ENCODE measurements around the gene SF3A1. TPM values are rescaled to one million over a fixed set of nuclear protein-coding genes. Genes with fewer than 3 reads are reported as not detected.

SF3A1 gene
- total and polyA plus RNA-seq, 2 of the 13 experiments (the other 11 are each of a cell fraction or from before 2014, with no cell fraction given): 10.0 to 22.0 TPM

DNA sequence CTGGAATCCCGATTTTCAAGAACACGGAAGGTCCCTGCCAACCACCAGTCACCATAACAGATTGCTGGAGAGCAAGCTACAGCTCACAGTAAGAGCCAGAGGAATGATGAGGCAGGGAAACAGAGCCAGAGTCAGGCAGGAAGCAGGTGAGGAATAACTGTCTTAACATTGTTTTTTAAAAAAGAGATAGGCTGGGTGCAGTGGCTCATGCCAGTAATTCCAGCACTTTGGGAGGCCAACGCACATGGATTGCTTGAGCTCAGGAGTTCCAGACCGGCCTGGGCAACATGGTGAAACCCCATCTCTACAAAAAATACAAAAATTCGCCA, 53.9 kb downstream of the SF3A1 start:
- Histone ChIP-seq H3K27me3 (ENCODE audit: control insufficient read depth in 1 of 2, insufficient read depth in 2 of 2, low read length in 2 of 2) (no peaks in the 10 kb centered on the region), H3K79me2 (ENCODE audit: insufficient read depth, low read length) (no peaks in the 10 kb centered on the region), H3K27ac (ENCODE audit: extremely low read length, insufficient read depth, low read length) (no peak overlapping the region), H3K9ac (ENCODE audit: insufficient read depth, low read depth, low read length) (no peak overlapping the region), H3K36me3 (replicated peaks in 1 of 2; ENCODE audit: control insufficient read depth in 1 of 2, insufficient read depth in 2 of 2, low read length in 2 of 2) (peaks cover 6 to 9% of the 10 kb centered on the region in 2 experiments; a peak in 3 of 5 replicates), H3K4me3 (replicated peaks in 1 of 3; ENCODE audit: insufficient read depth in 1 of 3, low read depth in 2 of 3, low read length in 3 of 3) (no peak overlapping the region), H2AFZ (ENCODE audit: low read length) (no peak overlapping the region), H4K20me1 (ENCODE audit: insufficient read depth, low read length) (no peaks in the 10 kb centered on the region), H3K4me2 (ENCODE audit: low read depth, low read length) (no peak overlapping the region), H3K4me1 (ENCODE audit: insufficient read depth, low read length) (peaks cover 5% of the 10 kb centered on the region; the same call in 1 of the 2 replicates), H3K9me3 (ENCODE audit: low read length) (no peaks in the 10 kb centered on the region)
- WGBS (ENCODE audit: low lambda C conversion rate): 91% methylated on average over 5 of the region's 5 CpGs
- FAIRE-seq: no peak
- ATAC-seq: no peak
- DNase-seq (ENCODE audit: low spot score): no peak
- ChIA-PET POLR2A (no interaction called here), CTCF (ENCODE audit: low intra/inter-chr PET ratio, low total read pairs) (no interaction called here)
- intact Hi-C loops (cut with micrococcal nuclease; ENCODE audit: unreplicated experiment) (no loop called here), in situ Hi-C loops (cut with HindIII; ENCODE audit: extremely low pct_ligation_motif_present, low pct_unique_long_range_greater_than_20kb) (no loop called here)
- TF ChIP-seq, protein P1, sequence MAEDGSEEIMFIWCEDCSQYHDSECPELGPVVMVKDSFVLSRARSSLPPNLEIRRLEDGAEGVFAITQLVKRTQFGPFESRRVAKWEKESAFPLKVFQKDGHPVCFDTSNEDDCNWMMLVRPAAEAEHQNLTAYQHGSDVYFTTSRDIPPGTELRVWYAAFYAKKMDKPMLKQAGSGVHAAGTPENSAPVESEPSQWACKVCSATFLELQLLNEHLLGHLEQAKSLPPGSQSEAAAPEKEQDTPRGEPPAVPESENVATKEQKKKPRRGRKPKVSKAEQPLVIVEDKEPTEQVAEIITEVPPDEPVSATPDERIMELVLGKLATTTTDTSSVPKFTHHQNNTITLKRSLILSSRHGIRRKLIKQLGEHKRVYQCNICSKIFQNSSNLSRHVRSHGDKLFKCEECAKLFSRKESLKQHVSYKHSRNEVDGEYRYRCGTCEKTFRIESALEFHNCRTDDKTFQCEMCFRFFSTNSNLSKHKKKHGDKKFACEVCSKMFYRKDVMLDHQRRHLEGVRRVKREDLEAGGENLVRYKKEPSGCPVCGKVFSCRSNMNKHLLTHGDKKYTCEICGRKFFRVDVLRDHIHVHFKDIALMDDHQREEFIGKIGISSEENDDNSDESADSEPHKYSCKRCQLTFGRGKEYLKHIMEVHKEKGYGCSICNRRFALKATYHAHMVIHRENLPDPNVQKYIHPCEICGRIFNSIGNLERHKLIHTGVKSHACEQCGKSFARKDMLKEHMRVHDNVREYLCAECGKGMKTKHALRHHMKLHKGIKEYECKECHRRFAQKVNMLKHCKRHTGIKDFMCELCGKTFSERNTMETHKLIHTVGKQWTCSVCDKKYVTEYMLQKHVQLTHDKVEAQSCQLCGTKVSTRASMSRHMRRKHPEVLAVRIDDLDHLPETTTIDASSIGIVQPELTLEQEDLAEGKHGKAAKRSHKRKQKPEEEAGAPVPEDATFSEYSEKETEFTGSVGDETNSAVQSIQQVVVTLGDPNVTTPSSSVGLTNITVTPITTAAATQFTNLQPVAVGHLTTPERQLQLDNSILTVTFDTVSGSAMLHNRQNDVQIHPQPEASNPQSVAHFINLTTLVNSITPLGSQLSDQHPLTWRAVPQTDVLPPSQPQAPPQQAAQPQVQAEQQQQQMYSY (CRISPR knock-in tag; IDR thresholded peaks at IDR 0.05): no peak
- no peak for TF ChIP-seq RFX1 (IDR thresholded peaks at IDR 0.05)
- no TSS peak for BruUV-seq (replicated peaks)

DNA sequence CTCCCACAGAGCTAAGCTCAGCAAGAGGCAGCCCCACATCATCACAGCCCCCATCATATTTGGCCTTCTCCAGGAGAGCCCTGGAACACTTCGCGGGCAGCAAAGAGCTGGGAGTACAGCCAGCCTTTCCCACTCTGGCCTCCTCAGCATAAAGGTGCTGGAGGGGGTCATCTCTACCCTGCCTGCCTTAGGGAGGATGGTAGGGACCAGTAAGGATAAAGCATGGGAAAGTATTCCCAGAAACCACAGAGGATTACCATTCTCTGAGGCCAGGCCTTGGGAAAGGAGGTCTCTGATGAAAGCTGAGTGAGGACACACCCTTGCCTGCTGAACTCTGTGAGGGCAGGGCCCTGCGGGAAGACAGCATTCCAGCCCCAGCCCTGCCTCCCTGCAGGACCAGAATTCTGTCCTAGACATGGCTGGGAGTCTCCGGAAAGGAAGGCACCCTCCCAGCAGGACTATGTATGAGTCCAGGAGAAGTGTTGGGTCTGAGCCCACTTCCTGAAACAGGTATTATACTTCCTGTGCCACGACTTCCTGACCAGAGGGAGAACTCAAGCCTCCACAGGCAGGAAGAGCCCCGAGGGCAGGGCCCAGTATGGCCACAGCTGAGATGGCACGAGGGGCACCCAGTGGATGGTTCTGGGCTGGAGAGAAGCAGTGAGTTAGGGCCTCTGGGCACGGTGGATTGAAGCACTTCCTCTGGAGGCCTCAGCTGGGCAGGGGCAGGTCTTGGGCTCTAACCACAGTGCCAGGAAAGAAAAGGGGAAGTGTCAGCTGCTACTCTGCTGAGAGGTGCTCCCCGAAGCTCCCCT, 54.5 kb downstream of the SF3A1 start:
- ATAC-seq (no peak), FAIRE-seq (no peak), DNase-seq (ENCODE audit: low spot score) (no peak)
- in situ Hi-C loops (cut with HindIII; ENCODE audit: extremely low pct_ligation_motif_present, low pct_unique_long_range_greater_than_20kb) (no loop called here), intact Hi-C loops (cut with micrococcal nuclease; ENCODE audit: unreplicated experiment) (no loop called here)
- Histone ChIP-seq H3K27me3 (ENCODE audit: control insufficient read depth in 1 of 2, insufficient read depth in 2 of 2, low read length in 2 of 2) (no peaks in the 10 kb centered on the region), H3K27ac (ENCODE audit: extremely low read length, insufficient read depth, low read length) (no peak overlapping the region), H3K9me3 (ENCODE audit: low read length) (no peaks in the 10 kb centered on the region), H3K9ac (ENCODE audit: insufficient read depth, low read depth, low read length) (no peak overlapping the region), H2AFZ (ENCODE audit: low read length) (no peak overlapping the region), H3K4me2 (ENCODE audit: low read depth, low read length) (no peak overlapping the region), H4K20me1 (ENCODE audit: insufficient read depth, low read length) (no peaks in the 10 kb centered on the region), H3K4me3 (replicated peaks in 1 of 3; ENCODE audit: insufficient read depth in 1 of 3, low read depth in 2 of 3, low read length in 3 of 3) (no peak overlapping the region), H3K36me3 (replicated peaks in 1 of 2; ENCODE audit: control insufficient read depth in 1 of 2, insufficient read depth in 2 of 2, low read length in 2 of 2) (peaks cover 6 to 9% of the 10 kb centered on the region in 2 experiments; a peak in 3 of 5 replicates), H3K79me2 (ENCODE audit: insufficient read depth, low read length) (no peaks in the 10 kb centered on the region), H3K4me1 (ENCODE audit: insufficient read depth, low read length) (peaks cover 5% of the 10 kb centered on the region; the same call in 1 of the 2 replicates)
- ChIA-PET CTCF (ENCODE audit: low intra/inter-chr PET ratio, low total read pairs) (no interaction called here), POLR2A (no interaction called here)
- WGBS (ENCODE audit: low lambda C conversion rate): 87% methylated on average over 3 of the region's 9 CpGs
- no TSS peak for BruUV-seq (replicated peaks)
- TF ChIP-seq, protein P2, sequence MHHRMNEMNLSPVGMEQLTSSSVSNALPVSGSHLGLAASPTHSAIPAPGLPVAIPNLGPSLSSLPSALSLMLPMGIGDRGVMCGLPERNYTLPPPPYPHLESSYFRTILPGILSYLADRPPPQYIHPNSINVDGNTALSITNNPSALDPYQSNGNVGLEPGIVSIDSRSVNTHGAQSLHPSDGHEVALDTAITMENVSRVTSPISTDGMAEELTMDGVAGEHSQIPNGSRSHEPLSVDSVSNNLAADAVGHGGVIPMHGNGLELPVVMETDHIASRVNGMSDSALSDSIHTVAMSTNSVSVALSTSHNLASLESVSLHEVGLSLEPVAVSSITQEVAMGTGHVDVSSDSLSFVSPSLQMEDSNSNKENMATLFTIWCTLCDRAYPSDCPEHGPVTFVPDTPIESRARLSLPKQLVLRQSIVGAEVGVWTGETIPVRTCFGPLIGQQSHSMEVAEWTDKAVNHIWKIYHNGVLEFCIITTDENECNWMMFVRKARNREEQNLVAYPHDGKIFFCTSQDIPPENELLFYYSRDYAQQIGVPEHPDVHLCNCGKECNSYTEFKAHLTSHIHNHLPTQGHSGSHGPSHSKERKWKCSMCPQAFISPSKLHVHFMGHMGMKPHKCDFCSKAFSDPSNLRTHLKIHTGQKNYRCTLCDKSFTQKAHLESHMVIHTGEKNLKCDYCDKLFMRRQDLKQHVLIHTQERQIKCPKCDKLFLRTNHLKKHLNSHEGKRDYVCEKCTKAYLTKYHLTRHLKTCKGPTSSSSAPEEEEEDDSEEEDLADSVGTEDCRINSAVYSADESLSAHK (CRISPR knock-in tag; IDR thresholded peaks at IDR 0.05; ENCODE audit: borderline replicate concordance): no peak
- TF ChIP-seq, protein P3, sequence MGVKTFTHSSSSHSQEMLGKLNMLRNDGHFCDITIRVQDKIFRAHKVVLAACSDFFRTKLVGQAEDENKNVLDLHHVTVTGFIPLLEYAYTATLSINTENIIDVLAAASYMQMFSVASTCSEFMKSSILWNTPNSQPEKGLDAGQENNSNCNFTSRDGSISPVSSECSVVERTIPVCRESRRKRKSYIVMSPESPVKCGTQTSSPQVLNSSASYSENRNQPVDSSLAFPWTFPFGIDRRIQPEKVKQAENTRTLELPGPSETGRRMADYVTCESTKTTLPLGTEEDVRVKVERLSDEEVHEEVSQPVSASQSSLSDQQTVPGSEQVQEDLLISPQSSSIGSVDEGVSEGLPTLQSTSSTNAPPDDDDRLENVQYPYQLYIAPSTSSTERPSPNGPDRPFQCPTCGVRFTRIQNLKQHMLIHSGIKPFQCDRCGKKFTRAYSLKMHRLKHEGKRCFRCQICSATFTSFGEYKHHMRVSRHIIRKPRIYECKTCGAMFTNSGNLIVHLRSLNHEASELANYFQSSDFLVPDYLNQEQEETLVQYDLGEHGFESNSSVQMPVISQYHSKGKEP (CRISPR knock-in tag; IDR thresholded peaks at IDR 0.05): no peak
- TF ChIP-seq HDAC2 (CRISPR knock-in tag; IDR thresholded peaks at IDR 0.05) (no peak), MNT (IDR thresholded peaks at IDR 0.05) (no peak), CHCHD3 (CRISPR knock-in tag; IDR thresholded peaks at IDR 0.05) (no peak)
